Adipocyte (in vitro differentiated cells): ENCODE data around the gene AXIN2.
"Not testable (repeated sequence)": the region's sequence is repeated elsewhere in the genome, so short reads cannot be mapped to it uniquely, and the experiment has no call there.

Experiments used
- DNase-seq: peaks from one replicate; pipeline ENCODE4 v3.0.0-alpha.2; 2015; ENCODE audit warnings: low read depth
- H3K27me3 ChIP-seq: replicated peaks from 2 replicates; pipeline ENCODE4 v1.7.0; 2013; ENCODE audit warnings: mild to moderate bottlenecking, low read length, moderate library complexity; ENCODE audit not compliant: control insufficient read depth, insufficient read depth
- H3K36me3 ChIP-seq: 2 replicates; pipeline ENCODE4 v1.7.0; 2013; ENCODE audit warnings: low read length, mild to moderate bottlenecking, moderate library complexity; ENCODE audit not compliant: control insufficient read depth, insufficient read depth, severe bottlenecking
- H3K4me1 ChIP-seq: 2 replicates; pipeline ENCODE4 v1.7.0; 2013; ENCODE audit warnings: mild to moderate bottlenecking, low read length, moderate library complexity; ENCODE audit not compliant: control insufficient read depth, insufficient read depth
- H3K4me3 ChIP-seq: 2 replicates; pipeline ENCODE4 v1.7.0; 2013; ENCODE audit warnings: mild to moderate bottlenecking, low read length, moderate library complexity
- H3K9ac ChIP-seq: 2 replicates; pipeline ENCODE4 v1.7.0; 2013; ENCODE audit warnings: mild to moderate bottlenecking, low read length, moderate library complexity
- H3K9me3 ChIP-seq: 2 replicates; pipeline ENCODE4 v1.7.0; 2013; ENCODE audit warnings: mild to moderate bottlenecking, low read length, moderate library complexity; ENCODE audit not compliant: control insufficient read depth

The AXIN2 gene

GRCh38 chr17:65522751-65523404 lies 38.6 kb downstream of the AXIN2 start:
- Histone ChIP-seq H3K9me3 (peaks cover 2% of the 10 kb centered on the region), H3K4me3 (no peak overlapping the region), H3K27me3 (peaks cover 5% of the 10 kb centered on the region), H3K4me1 (no peaks in the 10 kb centered on the region), H3K9ac (no peak overlapping the region), H3K36me3 (no peaks in the 10 kb centered on the region)
- DNase-seq, result no peak

- Histone ChIP-seq H3K4me3 (no peak overlapping the region), H3K27me3 (peaks cover 5% of the 10 kb centered on the region), H3K36me3 (no peaks in the 10 kb centered on the region), H3K4me1 (peaks cover 10% of the 10 kb centered on the region), H3K9ac (no peak overlapping the region), H3K9me3 (peaks cover 2% of the 10 kb centered on the region)
- DNase-seq, result no peak
Measured at GRCh38 chr17:65519462-65519861, 42.0 kb downstream of the AXIN2 start.

GRCh38 chr17:65518256-65518655 lies 43.2 kb downstream of the AXIN2 start:
- Histone ChIP-seq H3K4me1 (peaks cover 16% of the 10 kb centered on the region), H3K9ac (no peak overlapping the region)
- no peak for DNase-seq

GRCh38 chr17:65515959-65516948 lies 45.2 kb downstream of the AXIN2 start:
- Histone ChIP-seq H3K4me1 (peaks cover 16% of the 10 kb centered on the region), H3K4me3 (no peak overlapping the region), H3K27me3 (peaks cover 5% of the 10 kb centered on the region), H3K36me3 (no peaks in the 10 kb centered on the region), H3K9me3 (peaks cover 6% of the 10 kb centered on the region), H3K9ac (no peak overlapping the region)
- peak; percentile 10 for DNase-seq

More at GRCh38 chr17:65518256-65518655, 43.2 kb downstream of the AXIN2 start:
- Histone ChIP-seq H3K9me3 (peaks cover 6% of the 10 kb centered on the region), H3K27me3 (peaks cover 5% of the 10 kb centered on the region), H3K36me3 (no peaks in the 10 kb centered on the region), H3K4me3 (no peak overlapping the region)

GRCh38 chr17:65515512-65515911 lies 45.9 kb downstream of the AXIN2 start:
- Histone ChIP-seq H3K36me3 (no peaks in the 10 kb centered on the region), H3K27me3 (peaks cover under 1% of the 10 kb centered on the region), H3K4me1 (peaks cover 16% of the 10 kb centered on the region), H3K9me3 (peaks cover 6% of the 10 kb centered on the region), H3K4me3 (no peak overlapping the region), H3K9ac (no peak overlapping the region)
- no peak for DNase-seq

GRCh38 chr17:65514541-65514940 lies 46.9 kb downstream of the AXIN2 start:
- no peak for DNase-seq
- Histone ChIP-seq H3K36me3 (no peaks in the 10 kb centered on the region), H3K4me3 (no peak overlapping the region), H3K27me3 (no peaks in the 10 kb centered on the region), H3K9me3 (peaks cover 6% of the 10 kb centered on the region), H3K4me1 (peaks cover 16% of the 10 kb centered on the region), H3K9ac (no peak overlapping the region)

- Histone ChIP-seq H3K4me1 (peaks cover 16% of the 10 kb centered on the region), H3K27me3 (no peaks in the 10 kb centered on the region), H3K9me3 (peaks cover 6% of the 10 kb centered on the region), H3K36me3 (no peaks in the 10 kb centered on the region), H3K4me3 (no peak overlapping the region), H3K9ac (no peak overlapping the region)
- peak; percentile 37 for DNase-seq
Measured at GRCh38 chr17:65514082-65514481, 47.4 kb downstream of the AXIN2 start.

- no peak for DNase-seq
- Histone ChIP-seq H3K4me1 (peaks cover 16% of the 10 kb centered on the region), H3K9ac (no peak overlapping the region), H3K9me3 (peaks cover 7% of the 10 kb centered on the region), H3K36me3 (no peaks in the 10 kb centered on the region), H3K27me3 (no peaks in the 10 kb centered on the region), H3K4me3 (no peak overlapping the region)
Measured at GRCh38 chr17:65511316-65511715, 50.1 kb downstream of the AXIN2 start.

- no peaks in the 10 kb centered on the region for H3K36me3 ChIP-seq
- DNase-seq, result no peak
- peaks cover 2% of the 10 kb centered on the region for H3K4me1 ChIP-seq
- no peak overlapping the region for H3K9ac ChIP-seq
- H3K27me3 ChIP-seq, result peaks cover 3% of the 10 kb centered on the region
- H3K4me3 ChIP-seq, result no peak overlapping the region
- peaks cover 11% of the 10 kb centered on the region for H3K9me3 ChIP-seq
Measured at GRCh38 chr17:65509032-65509431, 52.4 kb downstream of the AXIN2 start.

- not testable (repeated sequence) for H3K4me1 ChIP-seq, H3K9ac ChIP-seq, H3K27me3 ChIP-seq, H3K36me3 ChIP-seq, DNase-seq, H3K4me3 ChIP-seq, H3K9me3 ChIP-seq
Measured at GRCh38 chr17:65504673-65505072, 56.8 kb downstream of the AXIN2 start.

- DNase-seq, result no peak
- peaks cover 7% of the 10 kb centered on the region for H3K9me3 ChIP-seq
- no peaks in the 10 kb centered on the region for H3K36me3 ChIP-seq
- H3K27me3 ChIP-seq, result peaks cover 12% of the 10 kb centered on the region
- H3K4me3 ChIP-seq, result no peak overlapping the region
- H3K4me1 ChIP-seq, result no peaks in the 10 kb centered on the region
- H3K9ac ChIP-seq, result no peak overlapping the region
Measured at GRCh38 chr17:65504141-65504540, 57.3 kb downstream of the AXIN2 start.
